D721Med (cell line): Measurements from ENCODE around the gene PPP1R26.

Source experiments
- DNase-seq: peaks from one replicate; pipeline ENCODE4 v3.0.0; 2011; ENCODE audit warnings: low spot score; ENCODE audit not compliant: insufficient read length
- FAIRE-seq: peaks from 2 replicates; lab custom pipeline; 2011; peaks lifted over from hg19 to GRCh38; lab: Jason Lieb, UNC
- CTCF ChIP-seq: IDR thresholded peaks from 2 replicates; pipeline ENCODE4 v1.5.1; 2012; ENCODE audit warnings: mild to moderate bottlenecking, control low read depth; ENCODE audit not compliant: insufficient read depth; ENCODE audit errors: missing control alignments

PPP1R26 gene

GRCh38 chr9:135500071-135500524 is 20.5 kb downstream of the PPP1R26 start:
- FAIRE-seq (no peak), DNase-seq (no peak)
- no peak for TF ChIP-seq CTCF

DNA sequence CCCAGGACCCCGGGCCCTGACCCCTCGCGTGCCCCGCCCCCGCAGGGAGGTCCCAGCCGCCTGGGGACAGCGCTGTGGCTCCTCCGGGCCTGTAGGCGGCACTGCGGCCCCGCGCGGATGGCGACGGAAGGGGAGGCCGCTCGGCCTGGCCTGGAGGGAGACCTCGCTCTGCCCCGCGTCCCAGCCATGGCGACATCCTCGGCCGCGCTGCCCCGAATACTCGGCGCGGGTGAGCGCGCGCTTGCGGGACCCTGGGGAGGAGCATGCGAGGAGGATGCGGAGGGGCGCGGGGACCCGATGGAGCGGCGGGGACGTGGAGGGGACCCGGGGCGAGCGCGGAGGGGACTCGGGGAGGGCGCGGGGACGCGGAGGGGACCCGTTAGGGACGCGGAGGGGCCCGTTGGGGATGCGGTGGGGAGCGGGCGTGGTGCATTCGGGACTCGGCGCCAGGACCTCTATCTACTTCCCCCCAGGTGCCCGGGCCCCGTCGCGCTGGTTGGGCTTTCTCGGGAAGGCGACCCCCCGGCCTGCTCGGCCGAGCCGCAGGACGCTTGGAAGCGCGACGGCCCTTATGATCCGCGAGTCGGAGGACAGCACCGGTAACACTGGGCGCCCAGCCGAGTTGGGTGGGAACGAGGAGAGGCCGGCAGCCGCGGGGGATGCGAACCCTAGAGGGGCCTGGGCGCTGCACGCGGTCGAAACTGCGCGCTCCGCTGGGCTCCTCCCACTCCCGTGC is 21.1 kb downstream of the PPP1R26 start, which contains the start of gene MRPS2:
Gene MRPS2, plus strand, starts transcription at position 158 of the 736 bp plus-strand sequence. Its CDS starts 29 bp downstream, at position 187.
- peak; percentile 75 for TF ChIP-seq CTCF
- no peak for FAIRE-seq
- DNase-seq = peak; percentile 97

- FAIRE-seq (no peak), DNase-seq (peak; percentile 60)
- TF ChIP-seq CTCF = no peak
Observed at GRCh38 chr9:135501261-135502167, 21.9 kb downstream of the PPP1R26 start.

DNA sequence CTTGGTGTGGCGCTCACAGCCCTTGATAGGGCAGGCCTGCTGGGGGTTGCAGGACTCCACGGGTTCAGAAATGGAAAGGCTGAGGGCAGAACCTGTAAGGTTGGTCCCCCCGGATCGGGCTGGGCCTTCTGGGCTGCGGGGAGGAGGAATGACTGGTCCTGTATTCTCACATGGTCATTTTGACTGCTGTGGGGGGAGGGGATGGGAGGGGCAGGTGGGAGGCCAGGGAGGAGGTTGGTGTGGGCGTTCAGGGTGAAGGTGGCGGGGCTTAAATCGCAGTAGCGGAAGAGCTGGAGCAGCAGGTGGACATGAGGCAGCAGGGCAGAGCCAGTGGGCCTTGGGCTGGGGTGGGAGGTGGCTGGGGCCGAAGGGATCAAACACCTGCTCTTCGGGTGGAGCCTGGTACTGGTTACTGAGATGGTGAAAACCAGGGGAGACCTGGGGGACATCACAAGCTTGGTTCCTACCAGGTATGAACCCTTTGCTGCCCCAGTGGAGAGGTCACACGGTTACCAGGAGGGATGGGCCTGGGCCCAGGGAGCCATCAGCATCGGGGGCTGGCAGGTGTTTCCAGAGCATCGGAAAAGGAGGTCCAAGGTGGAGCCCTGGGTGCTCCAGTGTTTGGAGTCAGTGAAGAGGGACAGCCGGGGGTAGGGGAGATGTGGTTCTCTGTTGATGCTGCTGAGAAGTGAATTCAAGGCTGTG is 22.7 kb downstream of the PPP1R26 start:
- FAIRE-seq (no peak), DNase-seq (no peak)
- TF ChIP-seq CTCF = no peak

DNA sequence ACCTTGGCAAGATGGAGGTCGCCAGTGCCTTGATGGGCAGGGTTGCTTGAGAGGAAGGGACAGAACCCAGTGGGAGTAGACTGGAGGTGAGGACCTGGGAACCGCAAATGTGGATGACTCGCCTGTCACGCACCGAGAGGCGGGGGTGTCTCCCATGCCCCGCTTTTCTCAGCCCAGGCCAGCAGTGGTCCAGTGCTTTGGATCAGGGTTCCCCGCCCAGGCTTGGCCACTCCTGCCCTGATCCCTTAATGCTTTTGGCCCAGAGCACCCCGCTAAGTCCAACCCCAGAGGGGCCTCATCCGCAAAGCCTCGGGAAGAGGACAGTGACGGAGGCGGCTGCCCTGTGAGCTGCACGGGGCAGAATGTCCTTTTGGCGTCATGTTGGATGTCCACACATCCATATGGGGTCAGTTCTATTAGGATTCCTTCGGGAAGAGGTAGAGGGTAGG is 23.3 kb downstream of the PPP1R26 start:
- no peak for DNase-seq
- no peak for FAIRE-seq
- TF ChIP-seq CTCF = no peak

DNA sequence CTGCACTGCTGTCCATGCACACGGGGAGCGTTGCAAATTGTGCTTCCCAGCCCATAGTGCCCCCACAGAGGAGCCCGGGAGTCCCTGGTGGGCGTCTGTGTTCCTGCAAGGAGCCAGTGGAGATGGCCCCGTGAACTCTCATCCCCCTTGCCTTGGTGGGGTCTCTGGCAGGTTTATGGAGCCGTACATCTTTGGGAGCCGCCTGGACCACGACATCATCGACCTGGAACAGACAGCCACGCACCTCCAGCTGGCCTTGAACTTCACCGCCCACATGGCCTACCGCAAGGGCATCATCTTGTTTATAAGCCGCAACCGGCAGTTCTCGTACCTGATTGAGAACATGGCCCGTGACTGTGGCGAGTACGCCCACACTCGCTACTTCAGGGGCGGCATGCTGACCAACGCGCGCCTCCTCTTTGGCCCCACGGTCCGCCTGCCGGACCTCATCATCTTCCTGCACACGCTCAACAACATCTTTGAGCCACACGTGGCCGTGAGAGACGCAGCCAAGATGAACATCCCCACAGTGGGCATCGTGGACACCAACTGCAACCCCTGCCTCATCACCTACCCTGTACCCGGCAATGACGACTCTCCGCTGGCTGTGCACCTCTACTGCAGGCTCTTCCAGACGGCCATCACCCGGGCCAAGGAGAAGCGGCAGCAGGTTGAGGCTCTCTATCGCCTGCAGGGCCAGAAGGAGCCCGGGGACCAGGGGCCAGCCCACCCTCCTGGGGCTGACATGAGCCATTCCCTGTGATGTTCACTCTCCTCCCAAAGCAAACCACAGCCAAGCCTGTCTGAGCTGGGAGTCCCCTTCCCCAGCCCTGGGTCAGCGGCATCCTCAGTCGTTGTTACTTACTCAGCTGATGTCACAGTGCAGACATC is 24.0 kb downstream of the PPP1R26 start:
- FAIRE-seq (no peak), DNase-seq (no peak)
- TF ChIP-seq CTCF = no peak
